ENCODE data around the gene SH2D7.

DNA sequence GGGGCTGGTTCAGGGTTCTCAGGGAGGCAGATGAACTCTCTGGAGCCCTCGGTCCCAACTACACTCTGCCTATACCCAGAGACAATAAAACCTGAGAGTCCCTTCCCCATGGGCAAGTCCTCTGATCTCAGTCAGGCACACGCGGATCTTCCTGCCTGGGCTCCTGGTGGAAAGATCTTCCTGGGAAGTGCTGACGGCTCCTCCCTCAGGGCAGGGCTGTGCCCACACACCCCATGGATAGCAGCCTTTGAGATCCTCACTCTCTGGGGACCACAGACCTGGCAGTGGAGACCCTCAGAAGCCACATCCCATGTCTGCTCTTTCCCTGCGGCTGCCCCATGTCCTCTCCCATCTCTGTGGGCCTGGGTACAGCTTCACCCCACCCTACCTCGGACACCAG is 10.4 kb downstream of the SH2D7 start:
- TF ChIP-seq, protein P1, sequence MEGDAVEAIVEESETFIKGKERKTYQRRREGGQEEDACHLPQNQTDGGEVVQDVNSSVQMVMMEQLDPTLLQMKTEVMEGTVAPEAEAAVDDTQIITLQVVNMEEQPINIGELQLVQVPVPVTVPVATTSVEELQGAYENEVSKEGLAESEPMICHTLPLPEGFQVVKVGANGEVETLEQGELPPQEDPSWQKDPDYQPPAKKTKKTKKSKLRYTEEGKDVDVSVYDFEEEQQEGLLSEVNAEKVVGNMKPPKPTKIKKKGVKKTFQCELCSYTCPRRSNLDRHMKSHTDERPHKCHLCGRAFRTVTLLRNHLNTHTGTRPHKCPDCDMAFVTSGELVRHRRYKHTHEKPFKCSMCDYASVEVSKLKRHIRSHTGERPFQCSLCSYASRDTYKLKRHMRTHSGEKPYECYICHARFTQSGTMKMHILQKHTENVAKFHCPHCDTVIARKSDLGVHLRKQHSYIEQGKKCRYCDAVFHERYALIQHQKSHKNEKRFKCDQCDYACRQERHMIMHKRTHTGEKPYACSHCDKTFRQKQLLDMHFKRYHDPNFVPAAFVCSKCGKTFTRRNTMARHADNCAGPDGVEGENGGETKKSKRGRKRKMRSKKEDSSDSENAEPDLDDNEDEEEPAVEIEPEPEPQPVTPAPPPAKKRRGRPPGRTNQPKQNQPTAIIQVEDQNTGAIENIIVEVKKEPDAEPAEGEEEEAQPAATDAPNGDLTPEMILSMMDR (optimal IDR thresholded peaks at IDR 0.05 in 1 of 3, IDR thresholded peaks at IDR 0.05 in 1 of 3, conservative IDR thresholded peaks at IDR 0.05 in 1 of 3; ENCODE audit: extremely low read depth in 1 of 3, insufficient read depth in 2 of 3, low read length in 3 of 3): no peak
- no peak for TF ChIP-seq EZH2 (IDR thresholded peaks at IDR 0.05; ENCODE audit: low read length)

Measured in keratinocyte (primary cell).